Measurements from ENCODE around the gene SLIT3.

DNA sequence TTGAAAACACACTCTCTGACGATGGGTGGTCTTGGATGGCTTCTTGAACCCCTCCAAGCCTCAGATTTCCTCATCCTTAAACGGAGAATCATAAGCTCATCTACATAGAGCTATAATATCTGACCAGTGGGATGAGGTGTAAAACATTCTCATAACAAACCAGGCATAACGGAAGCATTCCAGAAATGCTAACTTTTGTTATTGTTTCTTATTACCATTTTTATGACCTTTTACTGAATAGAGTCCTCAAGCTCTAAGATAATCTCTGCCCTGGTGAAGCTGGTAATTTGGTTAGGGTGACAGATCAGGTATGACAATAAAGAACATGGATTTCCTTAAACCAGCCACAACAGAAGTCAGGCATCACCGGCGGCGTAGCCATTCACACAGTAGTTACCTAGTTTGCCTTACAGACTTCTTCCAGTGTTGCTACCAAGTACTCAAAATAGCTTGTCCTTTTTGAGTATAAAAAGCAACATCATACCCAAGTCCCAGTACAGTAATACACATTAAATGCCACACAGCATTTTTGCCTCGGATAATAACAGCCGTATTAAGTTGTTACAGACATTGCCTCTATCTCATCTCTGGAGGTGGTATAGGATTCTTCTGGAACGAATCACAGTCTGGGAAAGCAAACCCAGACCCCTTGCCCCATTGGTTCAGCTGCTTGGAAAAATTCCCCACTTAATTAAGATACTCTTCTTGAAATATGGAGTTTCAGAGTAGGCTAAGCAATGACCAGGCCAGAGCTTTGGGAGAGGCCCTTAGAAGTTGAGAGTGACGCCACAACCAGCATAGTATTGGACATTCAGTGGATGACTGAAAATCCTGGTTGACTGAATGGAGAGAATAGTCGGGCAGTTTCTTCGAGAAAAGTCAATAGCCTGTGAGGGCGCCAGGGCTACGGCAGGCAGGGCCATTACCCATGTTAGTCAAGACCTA lies 252.5 kb downstream of the SLIT3 start:
- TF ChIP-seq, protein P1, sequence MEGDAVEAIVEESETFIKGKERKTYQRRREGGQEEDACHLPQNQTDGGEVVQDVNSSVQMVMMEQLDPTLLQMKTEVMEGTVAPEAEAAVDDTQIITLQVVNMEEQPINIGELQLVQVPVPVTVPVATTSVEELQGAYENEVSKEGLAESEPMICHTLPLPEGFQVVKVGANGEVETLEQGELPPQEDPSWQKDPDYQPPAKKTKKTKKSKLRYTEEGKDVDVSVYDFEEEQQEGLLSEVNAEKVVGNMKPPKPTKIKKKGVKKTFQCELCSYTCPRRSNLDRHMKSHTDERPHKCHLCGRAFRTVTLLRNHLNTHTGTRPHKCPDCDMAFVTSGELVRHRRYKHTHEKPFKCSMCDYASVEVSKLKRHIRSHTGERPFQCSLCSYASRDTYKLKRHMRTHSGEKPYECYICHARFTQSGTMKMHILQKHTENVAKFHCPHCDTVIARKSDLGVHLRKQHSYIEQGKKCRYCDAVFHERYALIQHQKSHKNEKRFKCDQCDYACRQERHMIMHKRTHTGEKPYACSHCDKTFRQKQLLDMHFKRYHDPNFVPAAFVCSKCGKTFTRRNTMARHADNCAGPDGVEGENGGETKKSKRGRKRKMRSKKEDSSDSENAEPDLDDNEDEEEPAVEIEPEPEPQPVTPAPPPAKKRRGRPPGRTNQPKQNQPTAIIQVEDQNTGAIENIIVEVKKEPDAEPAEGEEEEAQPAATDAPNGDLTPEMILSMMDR (IDR thresholded peaks at IDR 0.05) = no peak
- no peak for TF ChIP-seq POLR2A (IDR thresholded peaks at IDR 0.05)
